GM12864 (cell line): ENCODE data around the gene NAGLU.

ENCODE experiments used
- DNase-seq: peaks from one replicate; pipeline ENCODE4 v3.0.0-alpha.2; 2011; ENCODE audit warnings: low read depth
- H3K4me3 ChIP-seq: 2 replicates; pipeline ENCODE4 v1.5.1; 2011; ENCODE audit warnings: mild to moderate bottlenecking, low read depth, low read length, control low read depth
- TF ChIP-seq, protein P1 (sequence below): IDR thresholded peaks from 2 replicates; pipeline ENCODE4 v1.5.1; 2011; ENCODE audit warnings: low read depth, mild to moderate bottlenecking, moderate library complexity, low read length, control low read depth, inconsistent platforms; ENCODE audit errors: missing control alignments

The NAGLU gene

DNA sequence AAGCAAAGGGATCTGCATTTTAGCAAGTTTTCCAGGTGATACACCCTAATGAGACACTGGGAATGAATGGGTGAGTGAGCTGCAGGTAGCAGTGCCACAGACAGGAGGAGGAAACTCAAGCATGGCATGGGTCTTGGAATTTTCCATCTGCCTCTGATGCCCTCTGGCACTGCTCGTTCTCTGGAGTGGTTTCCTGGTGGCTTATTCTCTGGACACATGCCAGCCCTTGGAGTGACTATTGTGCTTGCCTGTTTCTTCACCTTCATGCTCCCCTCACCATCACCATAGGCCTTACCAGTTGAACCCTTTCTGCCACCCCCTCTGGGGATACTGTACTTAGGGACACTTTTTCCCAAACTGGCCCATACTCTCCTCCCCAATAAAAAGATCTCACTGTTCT is 27.5 kb downstream of the NAGLU start:
- peak overlapping the region; percentile 94 for H3K4me3 ChIP-seq
- TF ChIP-seq, protein P1, sequence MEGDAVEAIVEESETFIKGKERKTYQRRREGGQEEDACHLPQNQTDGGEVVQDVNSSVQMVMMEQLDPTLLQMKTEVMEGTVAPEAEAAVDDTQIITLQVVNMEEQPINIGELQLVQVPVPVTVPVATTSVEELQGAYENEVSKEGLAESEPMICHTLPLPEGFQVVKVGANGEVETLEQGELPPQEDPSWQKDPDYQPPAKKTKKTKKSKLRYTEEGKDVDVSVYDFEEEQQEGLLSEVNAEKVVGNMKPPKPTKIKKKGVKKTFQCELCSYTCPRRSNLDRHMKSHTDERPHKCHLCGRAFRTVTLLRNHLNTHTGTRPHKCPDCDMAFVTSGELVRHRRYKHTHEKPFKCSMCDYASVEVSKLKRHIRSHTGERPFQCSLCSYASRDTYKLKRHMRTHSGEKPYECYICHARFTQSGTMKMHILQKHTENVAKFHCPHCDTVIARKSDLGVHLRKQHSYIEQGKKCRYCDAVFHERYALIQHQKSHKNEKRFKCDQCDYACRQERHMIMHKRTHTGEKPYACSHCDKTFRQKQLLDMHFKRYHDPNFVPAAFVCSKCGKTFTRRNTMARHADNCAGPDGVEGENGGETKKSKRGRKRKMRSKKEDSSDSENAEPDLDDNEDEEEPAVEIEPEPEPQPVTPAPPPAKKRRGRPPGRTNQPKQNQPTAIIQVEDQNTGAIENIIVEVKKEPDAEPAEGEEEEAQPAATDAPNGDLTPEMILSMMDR = no peak
- no peak for DNase-seq

DNA sequence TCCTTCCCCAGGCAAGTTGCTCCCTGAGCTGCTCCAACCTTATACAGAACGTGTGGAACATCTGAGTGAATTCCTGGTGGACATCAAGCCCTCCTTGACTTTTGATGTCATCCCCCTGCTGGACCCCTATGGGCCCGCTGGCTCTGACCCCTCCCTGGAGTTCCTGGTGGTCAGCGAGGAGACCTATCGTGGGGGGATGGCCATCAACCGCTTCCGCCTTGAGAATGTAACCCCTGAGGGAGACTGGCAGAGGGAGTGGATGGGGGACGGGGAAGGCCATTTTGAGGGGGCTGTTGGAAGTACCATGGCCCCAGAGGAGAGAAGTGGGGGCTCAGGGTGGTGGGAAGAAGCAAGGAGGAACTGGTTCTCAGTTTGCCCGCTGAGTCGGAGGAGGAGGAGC is 27.9 kb downstream of the NAGLU start:
- peak overlapping the region; percentile 94 for H3K4me3 ChIP-seq
- DNase-seq = no peak
- TF ChIP-seq, protein P1 = no peak

DNA sequence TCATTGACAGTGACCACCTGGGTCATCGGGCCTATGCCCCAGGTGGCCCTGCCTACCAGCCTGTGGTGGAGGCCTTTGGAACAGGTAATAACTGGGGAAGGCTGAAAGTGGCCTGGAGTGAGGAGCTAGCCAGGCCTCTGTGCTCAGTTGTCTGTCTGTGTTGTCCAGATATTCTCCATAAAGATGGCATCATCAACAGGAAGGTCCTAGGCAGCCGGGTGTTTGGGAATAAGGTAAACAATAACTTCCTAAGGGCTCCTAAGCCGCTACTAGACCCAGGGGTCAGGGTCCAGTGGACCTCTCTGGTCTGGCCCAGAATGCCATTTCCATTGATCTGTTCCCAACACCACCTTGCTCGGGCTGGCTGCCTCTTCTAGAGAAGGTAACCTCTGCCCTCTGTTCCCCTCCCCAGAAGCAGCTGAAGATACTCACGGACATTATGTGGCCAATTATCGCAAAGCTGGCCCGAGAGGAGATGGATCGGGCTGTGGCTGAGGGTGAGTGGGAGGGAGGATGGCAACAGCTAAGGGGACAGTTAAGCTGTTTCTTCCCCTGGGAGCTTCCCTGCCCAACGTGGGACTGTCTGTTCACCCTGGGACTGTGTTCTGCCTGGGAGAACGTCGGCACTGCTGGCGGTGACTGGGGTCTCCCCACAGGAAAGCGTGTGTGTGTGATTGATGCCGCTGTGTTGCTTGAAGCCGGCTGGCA is 28.9 kb downstream of the NAGLU start:
- TF ChIP-seq, protein P1 = no peak
- no peak for DNase-seq
- no peak overlapping the region for H3K4me3 ChIP-seq

DNA sequence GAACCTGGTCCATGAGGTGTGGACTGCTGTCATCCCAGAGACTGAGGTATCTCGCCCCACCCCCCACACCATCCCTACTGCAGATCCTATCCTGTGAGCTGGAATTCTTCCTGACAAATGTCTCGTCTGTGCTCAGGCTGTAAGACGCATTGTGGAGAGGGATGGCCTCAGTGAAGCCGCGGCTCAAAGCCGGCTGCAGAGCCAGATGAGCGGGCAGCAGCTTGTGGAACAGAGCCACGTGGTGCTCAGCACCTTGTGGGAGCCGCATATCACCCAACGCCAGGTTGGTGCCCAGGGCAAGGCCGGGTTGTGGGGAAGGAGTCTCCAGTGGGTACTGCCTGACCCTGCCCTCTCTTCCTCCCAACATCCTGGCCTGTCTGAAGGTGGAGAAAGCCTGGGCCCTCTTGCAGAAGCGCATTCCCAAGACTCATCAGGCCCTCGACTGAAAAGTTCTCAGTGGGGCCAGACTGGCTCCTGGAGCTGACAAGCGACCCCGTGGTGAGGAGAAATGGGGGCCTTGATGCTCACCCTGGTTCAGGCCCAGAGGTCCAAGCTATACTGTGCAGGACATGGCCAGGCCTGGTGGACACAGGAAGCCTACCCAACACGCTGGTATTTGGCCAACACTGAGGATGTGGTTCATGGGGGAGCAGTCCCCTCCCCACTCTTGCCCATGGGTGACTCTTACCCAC is 29.6 kb downstream of the NAGLU start:
- TF ChIP-seq, protein P1 = no peak
- no peak for DNase-seq
- no peak overlapping the region for H3K4me3 ChIP-seq

DNA sequence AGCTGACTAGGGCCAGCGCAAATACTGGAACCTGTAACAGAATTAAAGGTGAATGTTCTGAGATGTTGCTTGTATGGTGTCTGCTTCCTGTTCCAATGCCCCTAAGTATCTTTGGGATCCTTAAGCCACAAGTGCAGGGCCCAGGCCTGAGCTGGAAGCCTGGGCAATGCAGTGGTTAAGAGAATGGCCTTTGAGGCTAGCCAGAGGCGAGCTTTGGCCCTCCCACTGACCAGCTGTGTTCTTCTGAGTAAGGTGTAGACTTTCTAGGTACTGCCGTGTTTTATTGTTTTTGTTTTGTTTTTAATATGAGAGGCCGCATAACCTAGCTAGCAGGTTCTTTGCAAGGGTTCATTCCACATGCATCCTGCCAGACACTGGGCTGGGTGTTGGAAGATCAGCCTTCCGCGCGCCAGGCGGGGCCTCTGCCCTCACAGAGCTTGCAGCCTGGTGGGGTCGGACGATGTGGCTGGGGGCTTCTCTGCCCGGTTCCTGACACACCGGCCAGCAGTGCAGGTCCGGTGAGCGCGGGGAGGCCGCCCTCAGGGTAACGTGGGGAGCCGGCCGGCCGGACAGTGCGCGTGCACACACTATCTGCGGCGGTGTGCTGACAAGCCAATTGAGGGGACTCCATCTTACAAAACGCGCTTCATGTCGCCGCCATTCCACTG is 30.3 kb downstream of the NAGLU start:
- no peak for DNase-seq
- TF ChIP-seq, protein P1 = no peak
- peak overlapping the region; percentile 88 for H3K4me3 ChIP-seq

DNA sequence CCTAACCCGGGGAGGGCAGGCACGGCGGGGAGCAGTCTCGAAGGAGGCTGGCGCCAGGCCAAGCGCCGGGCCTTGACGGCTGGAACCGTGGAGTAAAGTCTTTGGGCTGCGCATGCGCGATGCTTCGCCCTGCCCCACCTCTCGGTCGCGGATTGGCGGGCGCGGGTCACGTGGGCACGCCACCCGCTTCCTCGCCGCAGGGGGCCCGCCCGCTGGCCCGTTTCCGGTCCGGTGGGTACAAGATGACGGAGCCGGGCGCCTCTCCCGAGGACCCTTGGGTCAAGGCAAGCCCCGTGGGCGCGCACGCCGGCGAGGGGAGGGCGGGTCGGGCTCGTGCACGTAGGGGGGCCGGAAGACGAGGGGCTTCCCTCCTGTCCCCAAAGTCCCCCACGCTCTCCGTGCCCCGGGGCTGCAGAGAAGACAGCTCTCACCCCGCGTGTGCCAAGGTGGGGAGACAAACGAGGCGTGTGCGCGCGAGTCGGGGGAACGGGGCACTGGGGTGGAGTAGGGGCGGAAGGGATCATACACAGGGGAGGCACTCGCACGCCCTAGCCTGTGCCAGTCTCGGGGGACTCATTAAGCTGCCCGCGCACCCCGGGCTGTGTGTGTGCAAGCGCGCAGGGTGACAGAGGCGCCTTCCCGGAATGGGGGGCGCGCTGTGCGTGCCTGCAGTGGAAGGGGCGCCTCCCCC is 31.0 kb downstream of the NAGLU start, which contains the start of gene MLX:
Gene MLX (plus strand): TSS at position 218 of the 691 bp plus-strand sequence. CDS start 25 bp downstream, at position 243.
- DNase-seq = peak; percentile 74

More for the DNA sequence above, 31.0 kb downstream of the NAGLU start, which contains the start of gene MLX:
- TF ChIP-seq, protein P1 = no peak
- peak within 1 kb of the TSS; percentile 88 for H3K4me3 ChIP-seq
